HG02938 (cell line): ENCODE data around the gene MAP1LC3B.
"Not testable (repeated sequence)": the region's sequence is repeated elsewhere in the genome, so short reads cannot be mapped to it uniquely, and the experiment has no call there.

Experiments
- ATAC-seq: cut with Tn5 transposase; IDR thresholded peaks from one replicate; pipeline ENCODE4 v1.9.1; 2021; ENCODE audit warnings: mild to moderate bottlenecking, moderate library complexity; ENCODE audit not compliant: unreplicated experiment

Gene MAP1LC3B

DNA sequence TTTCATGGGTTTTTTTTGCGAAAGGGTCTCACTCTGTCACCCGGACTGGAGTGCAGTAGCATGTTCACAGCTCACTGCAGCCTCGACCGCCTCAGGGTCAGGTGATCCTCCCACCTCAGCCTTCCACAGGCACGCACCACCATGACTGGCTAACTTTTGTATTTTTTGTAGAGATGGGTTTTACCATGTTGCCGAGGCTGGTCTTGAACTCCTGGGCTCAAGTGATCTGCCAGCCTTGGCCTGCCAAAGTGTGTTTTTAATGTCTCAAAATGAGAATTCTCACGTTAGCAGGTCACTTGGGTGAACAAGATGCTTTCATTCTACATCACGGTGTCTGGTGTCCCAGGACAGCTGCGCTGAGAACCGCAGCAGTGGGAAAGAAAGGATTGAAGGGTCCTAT is 11.7 kb upstream of the MAP1LC3B start:
- no peak for ATAC-seq

DNA sequence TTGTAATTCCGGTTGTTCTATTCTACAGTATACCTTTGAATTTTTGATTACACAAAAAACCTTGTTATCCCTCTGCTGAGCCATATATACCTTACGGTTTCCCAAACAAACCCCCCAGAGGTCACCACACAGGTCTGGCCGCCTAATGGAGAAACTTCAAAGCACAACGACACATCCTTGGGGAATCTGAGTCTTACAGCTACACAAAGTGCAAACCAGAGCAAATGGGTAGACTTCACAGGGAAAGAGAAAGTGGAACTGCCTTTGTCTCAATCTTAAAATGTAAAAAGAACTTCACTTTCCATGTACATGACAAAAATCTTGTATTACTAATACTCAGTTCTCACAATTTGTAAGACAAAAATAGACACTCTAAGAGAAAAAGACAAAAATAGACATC is 11.3 kb upstream of the MAP1LC3B start:
- no peak for ATAC-seq

DNA sequence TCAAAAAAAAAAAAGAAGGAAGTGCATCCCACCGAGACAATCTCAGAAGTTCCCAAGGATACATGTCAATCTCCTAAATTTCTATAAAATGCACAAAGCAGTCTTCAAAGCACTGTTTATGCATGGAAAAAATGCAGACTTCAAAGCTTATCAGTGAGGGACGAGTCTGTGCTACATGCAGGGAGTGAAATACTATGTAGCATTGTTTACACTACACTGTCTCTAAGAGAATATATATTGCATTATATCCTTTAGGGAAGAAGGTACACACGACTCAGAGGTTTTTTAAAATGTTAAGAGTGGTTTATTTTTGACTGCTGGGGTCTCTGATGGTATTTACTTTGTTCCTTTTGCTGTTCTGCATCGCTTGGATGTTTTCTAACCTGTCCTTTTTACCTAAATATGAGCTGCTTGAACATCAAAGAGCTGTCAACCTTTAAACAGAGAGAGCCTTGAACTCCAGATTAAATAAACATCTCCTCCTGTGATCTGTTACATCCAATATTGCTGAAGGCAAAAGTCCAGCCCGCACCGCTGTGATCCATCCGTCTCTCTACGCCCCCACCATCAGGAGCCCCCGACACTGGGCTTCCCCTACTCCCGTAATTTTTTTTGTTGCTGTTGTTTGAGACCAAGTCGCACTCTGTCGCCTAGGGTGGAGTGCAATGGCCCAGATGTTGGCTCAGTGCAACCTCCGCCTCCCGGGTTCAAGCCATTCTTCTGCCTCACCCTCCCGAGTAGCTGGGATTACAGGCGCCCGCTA is 9.9 kb upstream of the MAP1LC3B start:
- no peak for ATAC-seq

DNA sequence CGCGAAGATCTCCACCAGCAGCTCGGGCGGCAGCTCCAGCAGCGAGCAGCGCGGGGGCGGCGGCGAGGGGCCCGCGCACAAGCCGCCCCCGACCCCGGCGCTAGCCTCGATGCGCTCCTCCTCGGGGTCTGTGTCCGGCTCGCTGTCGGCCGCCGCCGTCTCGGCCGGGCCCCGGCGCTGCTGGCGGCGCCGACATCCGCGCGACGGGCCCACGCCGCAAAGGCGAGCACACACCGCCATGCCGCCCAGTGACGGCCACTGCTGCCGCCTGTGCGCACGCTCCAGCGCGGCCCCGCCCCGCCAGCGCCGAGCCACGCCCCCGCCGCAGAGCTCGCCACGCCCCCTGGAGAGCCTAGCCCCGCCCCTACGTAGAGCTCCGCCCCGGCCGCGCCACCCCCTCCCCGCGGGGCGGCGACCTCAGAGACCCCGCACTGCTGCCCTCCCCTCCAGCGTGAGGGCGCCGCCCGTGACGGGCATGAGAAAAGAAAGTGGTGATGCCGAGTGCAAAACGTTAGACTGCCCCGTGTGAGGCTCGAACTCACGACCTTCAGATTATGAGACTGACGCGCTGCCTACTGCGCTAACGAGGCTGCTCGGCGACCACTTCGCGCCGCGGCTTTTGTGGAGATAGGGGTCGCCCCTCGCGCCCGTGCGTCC is 8.5 kb upstream of the MAP1LC3B start, which contains the start of gene FBXO31:
TSS of gene FBXO31 (minus strand) at position 272 of the 657 bp plus-strand sequence. CDS start at position 240, 32 bp downstream.
- peak; percentile 37 for ATAC-seq

DNA sequence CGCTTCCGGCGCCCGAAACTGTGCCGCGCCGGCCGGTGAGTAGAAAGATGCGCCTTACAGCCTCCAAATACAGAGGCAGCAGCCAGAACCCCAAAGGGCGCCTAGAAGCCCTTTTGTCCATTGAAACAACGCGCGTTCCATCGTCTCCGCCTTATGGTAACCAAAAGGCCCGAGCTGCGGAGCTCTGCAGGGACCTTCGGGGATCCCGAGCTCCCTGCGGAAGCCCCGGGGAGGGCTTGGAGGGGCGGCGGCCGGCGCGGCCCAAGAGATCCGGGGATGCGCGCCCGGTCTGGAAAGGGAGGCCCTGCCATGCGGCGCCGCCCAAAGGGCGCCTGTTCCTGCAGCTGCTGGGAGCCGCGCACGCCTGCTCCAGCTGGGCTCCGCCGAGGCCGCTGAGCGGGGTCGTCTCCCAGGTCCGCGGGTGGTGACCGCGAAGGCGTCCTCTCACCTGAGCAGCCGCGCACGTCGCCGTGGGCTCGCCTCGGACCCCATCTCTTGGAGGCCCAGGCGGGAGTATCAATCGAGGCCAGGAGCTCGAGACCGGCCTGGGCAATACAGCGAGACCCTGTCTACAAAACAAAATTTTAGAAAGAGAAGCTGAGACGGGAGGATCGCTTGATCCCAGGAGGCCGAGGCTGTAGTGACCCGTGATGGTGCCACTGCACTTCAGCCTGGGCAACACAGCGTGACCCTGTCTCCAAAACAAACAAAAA is 7.8 kb upstream of the MAP1LC3B start:
- no peak for ATAC-seq

DNA sequence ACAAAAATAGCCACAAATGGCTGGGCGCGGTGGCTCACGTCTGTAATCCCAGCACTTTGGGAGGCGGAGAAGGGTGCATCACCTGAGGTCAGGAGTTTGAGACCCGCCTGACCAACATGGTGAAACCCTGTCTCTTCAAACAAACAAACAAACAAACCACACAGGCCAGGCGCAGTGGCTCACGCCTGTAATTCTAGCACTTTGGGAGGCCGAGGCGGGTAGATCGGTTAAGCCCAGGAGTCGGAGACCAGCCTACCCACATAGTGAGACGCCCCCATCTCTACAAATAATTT is 7.3 kb upstream of the MAP1LC3B start:
- not testable (repeated sequence) for ATAC-seq

DNA sequence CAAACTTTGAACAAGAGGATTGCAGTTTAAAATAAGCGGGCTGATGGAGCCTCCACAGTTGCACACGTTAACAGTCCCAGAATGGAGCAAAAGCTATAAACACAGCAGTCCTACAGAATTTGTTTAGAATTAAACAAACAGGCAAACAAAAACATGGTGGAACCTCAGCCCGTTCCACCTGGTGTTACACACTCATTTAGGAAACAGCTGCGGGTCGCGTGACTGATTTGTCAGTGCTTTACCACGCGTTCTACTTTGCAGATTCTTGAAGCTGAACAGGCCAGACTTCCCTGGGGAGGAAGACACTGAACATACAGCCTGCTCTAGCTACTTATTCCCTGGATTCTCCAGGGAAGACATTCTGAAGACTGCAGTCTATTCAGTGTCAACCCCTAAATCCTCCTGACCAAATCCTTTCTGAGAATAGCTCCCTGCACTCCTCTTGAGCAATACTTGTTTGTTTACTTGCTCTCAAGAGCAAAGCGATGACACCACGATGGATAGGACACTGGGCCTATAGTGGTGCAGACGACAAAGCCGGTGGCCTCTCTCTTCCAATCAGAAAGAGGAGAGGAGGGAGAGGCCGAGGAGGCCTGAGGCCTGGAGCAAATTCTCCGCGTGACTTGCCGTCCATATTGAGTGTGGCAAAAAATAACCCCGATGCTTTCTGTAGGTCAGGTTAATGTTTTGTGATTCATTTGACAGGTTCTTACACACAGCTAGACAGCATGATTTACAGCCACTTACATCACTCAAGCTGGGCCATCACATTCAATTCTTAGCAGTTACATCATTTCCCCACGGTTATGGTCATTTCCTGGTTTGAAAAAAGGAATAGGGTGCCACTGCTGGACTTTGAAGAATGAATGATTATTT is 4.0 kb upstream of the MAP1LC3B start:
- ATAC-seq: peak; percentile 53

DNA sequence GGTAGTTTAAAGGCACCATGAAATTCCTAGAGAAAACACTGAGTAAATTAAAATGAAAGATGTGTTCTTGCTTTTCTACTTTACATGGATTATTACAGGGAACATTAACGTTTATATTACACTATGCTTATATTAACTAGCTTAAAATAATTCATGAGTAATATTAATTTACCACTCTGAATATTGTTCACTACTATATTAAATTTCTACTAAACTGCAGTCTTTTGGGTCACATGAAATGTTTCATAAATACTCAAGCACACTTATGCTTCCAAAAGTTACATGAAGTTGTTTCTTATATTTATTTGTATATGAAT is 3.4 kb upstream of the MAP1LC3B start:
- ATAC-seq: no peak

DNA sequence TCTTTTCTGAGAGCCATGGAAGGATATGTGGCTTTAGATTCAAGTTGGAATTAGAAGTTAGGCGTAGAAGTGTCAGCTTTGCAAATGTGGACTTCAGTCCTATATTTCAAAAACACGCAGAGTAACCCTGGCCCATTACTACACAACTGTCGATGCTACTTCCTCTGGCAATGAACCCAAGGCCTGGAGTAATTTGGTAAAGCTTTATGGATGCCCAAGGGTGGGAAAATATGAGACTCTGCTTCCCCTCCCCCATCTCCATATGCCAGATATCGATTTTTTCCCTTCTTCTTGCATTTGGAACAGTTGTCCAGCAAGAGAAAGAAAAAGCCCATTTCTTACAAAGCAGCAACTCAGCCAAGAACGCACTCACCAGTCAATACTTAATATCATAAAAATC is 2.9 kb upstream of the MAP1LC3B start:
- no peak for ATAC-seq

DNA sequence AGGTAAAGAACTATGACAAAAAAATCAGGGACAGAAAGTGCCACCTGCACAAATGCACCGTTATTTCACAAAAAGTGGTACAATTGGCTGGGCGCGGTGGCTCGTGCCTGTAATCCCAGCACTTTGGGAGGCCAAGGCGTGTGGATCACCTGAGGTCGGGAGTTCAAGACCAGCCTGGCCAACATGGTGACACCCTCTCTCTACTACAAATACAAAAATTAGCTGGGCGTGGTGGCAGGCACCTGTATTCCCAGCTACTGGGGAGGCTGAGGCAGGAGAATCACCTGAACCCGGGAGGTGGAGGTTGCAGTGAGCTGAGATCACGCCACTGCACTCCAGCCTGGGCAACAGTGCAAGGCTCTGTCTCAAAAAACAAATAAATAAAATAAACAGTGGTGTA is 2.2 kb upstream of the MAP1LC3B start:
- not testable (repeated sequence) for ATAC-seq

DNA sequence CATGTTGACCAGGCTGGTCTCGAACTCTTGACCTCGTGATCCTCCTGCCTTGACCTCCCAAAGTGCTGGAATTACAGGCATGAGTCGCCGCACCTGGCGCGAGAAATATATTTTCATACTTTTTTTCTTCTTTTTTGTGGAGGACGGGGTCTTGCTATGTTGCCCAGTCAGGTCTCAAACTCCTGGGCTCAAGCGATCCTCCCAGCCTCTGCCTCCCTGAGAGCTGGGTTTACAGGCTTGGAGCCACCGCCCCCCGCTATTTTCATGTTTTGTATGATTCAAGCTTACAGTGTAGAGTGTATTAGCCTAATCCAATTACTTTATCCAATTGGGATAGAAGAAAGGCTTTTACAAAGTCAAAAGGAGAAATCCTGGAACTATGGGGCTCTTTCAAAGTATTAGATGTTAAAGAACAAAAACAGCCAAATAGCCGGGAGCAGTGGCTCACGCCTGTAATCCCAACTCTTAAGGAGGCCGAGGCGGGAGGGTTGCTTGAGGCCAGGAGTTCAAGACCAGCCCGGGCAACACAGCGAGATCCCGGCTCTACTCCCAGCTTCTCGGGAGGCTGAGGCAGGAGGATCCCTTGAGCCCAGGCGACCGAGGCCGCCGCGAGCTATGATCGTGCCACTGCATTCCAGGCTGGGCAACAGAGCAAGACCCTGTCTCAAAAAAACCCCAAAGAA is 1.4 kb upstream of the MAP1LC3B start:
- no peak for ATAC-seq

DNA sequence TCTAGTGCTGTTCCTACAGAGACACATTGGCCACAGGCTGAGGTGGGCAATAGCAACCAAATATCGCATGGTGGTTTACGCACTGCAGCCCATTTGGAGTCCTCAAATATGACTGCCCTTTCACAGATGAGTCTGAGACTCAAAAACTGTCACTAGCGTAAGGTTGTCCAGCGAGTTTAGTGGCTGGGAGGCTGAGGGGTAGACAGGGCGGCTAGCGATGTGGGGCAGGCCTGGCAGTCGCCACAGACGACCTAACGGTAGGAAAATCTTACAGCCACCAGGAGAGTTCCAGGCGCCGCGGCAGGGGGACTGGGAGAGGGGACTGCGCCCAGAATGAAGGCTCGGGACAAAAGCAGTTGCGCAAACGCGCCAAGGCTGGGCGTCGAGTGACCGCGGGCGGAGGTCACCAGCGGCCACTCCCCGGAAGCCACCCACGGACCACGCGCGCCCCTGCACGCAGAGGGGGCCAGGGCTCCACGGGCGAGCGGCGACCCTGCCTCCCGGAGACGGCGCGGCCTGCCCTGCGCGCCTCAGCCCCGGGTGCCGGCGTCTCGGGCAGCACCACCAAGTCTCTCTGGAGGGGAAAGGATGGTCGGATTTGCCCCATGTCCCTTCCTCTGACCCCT is 699 bp upstream of the MAP1LC3B start:
- no peak for ATAC-seq

DNA sequence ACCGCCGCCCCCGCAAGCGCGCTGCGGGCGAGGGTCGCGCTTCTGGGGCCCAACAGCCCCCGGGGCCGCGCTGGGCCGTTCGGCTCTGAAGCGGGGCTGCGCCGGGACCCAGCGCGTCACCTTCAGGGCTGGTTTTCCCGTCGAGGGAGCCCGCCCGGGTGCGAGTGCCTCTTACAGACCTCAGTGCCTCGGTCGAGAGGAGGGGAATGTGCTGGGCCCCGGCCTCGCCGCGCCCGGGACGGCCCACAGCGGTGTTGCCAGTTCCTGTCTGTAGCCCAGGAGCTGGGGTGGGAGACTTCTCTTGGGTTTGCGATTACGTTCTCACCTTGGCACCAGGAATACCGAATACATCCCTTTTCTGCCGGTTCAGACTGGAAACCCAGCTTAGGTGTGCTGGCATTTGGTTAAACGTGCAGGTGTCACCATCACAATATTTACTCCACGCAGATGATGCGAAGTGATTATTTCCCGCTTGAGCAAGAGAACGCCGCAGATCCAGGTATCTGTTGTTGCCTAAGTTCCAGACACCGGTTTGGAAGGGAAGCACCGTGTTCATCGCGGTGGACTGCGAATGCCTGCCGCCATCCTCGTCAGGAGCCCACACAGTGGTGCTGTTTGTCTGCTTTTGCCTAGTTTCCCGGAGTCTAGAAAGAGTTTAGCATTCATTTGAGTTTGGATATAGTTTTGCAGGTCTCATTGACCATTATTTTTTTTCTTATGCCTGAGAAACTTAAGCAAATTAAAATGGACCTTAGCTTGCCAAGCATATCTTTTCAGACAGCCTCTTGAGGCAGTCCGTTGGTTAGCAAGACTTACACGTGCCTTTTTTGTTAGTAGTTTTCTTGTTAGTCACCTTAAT is 914 bp downstream of the MAP1LC3B start:
- ATAC-seq: no peak

DNA sequence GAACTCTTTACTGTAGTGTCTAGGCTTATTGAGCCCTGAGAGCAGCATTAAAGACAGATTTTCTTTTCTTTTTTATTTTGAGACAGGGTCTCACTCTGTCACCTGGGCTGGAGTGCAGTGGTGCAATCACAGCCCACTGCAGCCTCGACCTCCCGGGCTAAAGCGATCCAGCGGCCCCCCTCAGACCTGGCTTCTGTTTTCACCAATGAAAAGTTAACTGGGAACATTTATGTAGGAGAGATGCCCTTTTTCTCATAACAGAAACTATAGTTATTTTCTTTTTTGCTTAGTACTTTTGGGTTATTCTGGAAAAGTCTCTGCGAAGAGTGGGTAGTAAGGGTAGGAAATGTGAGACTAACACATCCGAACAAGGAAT is 1.5 kb downstream of the MAP1LC3B start:
- ATAC-seq: no peak

DNA sequence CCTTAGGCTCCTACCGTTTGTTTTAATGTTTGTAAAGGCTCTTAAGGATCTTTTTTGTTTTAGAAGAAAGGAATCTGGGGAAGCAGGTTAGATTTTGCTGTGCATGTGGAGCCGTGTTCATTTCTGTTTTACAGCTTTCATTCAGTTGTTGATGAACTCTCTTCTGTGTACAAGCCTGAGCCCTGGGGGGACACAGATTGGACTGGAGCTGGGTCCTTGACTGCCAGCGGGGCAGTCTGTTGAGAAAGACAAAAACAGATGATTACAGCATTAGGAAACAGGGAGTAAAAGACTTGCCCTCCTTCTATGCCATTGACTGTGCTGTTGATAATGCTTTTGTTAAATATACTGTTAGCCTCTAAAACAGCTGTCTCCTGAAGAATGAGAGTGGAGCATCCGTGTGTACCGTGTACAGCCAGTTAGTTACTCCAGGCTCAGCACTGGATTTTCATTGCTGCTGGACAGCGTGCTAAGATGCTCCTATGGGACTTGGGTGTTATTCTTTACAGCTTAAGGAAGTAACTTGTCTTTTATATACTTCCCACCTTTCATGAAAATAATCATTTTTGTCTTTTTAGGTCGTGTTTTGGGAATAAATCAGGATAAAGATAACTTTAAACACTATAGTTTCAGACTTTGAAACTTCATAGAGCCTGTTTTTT is 3.2 kb downstream of the MAP1LC3B start:
- ATAC-seq: no peak

DNA sequence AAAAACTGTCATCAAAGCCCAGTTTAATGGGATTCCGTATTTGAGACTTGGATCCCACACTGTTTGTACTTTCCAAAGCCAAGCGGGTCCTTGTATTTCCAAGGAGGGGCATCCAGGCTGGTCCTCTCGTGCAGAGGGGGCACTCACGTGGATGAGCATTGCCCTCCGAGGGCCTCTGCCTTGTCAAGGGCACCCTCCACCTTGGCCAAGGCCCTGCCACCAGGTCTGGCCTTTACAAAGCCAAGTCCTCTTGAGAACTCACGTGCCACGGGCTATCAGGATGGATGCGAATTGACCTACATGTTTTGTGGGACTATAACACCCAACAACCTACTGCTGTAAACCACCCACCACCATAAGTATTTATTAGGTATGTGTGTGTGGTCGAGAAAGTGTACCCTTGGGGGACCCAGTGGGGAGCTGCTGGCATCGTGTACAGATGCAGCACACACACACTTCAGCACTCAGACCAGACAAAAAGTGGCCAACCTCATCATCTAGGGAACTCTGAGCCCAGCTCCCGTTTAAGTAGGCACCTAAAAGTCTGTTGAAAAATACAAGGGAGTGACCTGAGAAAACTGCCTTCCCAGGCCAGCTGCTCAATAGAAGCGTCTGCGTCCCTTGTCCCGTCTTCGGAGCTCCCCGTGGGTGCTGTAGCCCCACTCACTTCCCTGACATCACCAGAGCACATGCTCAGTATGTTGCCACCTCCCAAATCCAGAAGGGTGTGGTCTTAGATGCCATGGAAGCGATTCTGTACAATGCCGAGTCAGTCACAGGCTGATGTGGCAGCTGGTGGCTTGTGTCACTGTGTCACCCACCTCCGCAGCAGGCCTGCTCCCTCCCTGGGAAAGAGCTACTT is 12.9 kb downstream of the MAP1LC3B start:
- ATAC-seq: no peak

DNA sequence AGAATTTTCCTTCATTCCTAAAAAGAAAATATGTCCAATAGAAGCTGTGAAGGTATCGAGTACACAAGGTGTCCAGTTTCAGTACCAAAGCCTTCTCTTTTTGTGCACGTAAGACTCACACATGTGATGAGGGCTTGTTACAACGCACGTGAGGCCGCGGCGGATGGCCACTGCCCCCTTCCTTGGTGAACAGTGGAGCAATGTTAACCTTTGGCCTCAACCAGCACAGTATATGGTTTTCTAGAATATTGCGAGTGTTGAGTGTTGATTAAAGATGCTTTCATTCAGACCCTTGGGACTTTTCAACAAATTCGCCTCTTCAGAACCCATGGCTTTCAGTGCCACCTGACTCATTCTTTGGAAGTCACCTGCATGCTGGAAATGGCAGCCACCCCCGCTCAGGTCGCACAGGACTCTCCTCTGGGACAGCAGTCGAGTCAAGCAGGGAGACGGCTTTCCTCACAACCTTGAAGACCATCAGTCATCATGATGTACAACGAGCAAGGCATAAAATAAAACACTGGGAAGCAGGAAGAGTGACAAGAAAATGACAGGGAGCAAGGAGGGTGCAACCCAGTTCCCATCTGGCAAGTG is 14.5 kb downstream of the MAP1LC3B start:
- no peak for ATAC-seq
